ENCODE data around the gene CTRB2. TPM values are rescaled to one million over a fixed set of nuclear protein-coding genes. Genes with fewer than 3 reads are reported as not detected.

CTRB2 gene
- total RNA-seq, 1 donor from 2014 or later, result not detected

DNA sequence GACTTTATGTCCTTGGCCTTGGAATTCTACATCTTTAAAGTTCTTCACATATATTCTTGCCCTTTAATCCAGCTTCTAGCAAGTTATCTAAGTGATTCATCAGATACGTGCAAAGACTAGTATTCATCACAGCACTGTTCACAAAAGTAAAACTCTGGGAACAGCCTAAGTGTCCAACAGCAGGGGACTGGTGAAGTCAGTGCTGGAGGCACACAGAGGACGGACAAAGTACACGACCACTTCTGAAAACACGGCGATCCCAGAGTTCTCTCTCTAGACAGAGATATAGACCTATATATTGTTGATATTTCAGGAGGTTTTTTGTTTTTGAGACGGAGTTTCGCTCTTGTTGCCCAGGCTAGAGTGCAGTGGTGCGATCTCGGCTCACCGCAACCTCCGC is 24.6 kb upstream of the CTRB2 start:
- Histone ChIP-seq H3K27ac (no peak overlapping the region), H3K9me3 (no peaks in the 10 kb centered on the region), H3K4me1 (peaks cover 8 to 15% of the 10 kb centered on the region in 2 donors), H3K4me3 (no peak overlapping the region), H3K27me3 (no peaks in the 10 kb centered on the region), H3K36me3 (peaks cover 64 to 74% of the 10 kb centered on the region in 2 donors)
- no peak for DNase-seq (ENCODE audit: low spot score in 2 of 2)
- intact Hi-C loops (cut with DNase I), result no loop called here
- TF ChIP-seq, protein P1, sequence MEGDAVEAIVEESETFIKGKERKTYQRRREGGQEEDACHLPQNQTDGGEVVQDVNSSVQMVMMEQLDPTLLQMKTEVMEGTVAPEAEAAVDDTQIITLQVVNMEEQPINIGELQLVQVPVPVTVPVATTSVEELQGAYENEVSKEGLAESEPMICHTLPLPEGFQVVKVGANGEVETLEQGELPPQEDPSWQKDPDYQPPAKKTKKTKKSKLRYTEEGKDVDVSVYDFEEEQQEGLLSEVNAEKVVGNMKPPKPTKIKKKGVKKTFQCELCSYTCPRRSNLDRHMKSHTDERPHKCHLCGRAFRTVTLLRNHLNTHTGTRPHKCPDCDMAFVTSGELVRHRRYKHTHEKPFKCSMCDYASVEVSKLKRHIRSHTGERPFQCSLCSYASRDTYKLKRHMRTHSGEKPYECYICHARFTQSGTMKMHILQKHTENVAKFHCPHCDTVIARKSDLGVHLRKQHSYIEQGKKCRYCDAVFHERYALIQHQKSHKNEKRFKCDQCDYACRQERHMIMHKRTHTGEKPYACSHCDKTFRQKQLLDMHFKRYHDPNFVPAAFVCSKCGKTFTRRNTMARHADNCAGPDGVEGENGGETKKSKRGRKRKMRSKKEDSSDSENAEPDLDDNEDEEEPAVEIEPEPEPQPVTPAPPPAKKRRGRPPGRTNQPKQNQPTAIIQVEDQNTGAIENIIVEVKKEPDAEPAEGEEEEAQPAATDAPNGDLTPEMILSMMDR (IDR thresholded peaks at IDR 0.05), result no peak

DNA sequence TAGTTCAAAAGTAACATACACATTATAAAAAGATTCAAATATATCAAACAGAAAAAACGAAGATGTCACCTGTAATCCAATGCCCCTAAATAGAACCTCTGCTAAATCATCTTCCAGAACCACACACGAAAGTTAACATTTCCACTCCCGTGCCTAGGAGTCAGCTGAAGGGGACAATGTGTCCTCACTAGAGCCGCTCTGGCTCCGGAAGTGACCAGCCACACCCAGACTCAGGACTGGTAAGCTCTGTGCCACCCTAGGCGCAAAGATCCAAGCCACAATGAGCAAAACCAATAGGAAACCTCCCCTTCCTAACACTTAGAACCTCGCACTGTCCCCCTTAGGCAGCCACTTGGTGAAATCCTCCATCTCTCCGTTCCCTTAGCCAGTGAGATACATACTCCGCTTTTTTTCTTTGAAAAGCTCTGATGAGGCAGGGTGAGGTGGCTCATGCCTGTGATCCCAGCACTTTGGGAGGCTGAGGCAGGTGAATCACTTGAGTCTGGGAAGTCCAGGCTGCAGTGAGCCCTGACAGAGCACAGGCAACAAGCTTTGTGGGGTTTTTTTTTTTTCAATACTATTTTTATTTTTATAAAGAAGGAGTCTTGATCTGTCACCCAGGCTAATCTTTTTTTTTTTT is 23.6 kb upstream of the CTRB2 start:
- DNase-seq (ENCODE audit: low spot score in 2 of 2), result no peak
- intact Hi-C loops (cut with DNase I), result no loop called here
- no peak overlapping the region for H3K27ac ChIP-seq
- H3K4me3 ChIP-seq, result no peak overlapping the region
- H3K27me3 ChIP-seq, result no peaks in the 10 kb centered on the region
- TF ChIP-seq, protein P1 (IDR thresholded peaks at IDR 0.05), result no peak
- H3K36me3 ChIP-seq, result peaks cover 55 to 66% of the 10 kb centered on the region in 2 donors
- H3K9me3 ChIP-seq, result no peaks in the 10 kb centered on the region
- peaks cover 8 to 15% of the 10 kb centered on the region in 2 donors for H3K4me1 ChIP-seq

DNA sequence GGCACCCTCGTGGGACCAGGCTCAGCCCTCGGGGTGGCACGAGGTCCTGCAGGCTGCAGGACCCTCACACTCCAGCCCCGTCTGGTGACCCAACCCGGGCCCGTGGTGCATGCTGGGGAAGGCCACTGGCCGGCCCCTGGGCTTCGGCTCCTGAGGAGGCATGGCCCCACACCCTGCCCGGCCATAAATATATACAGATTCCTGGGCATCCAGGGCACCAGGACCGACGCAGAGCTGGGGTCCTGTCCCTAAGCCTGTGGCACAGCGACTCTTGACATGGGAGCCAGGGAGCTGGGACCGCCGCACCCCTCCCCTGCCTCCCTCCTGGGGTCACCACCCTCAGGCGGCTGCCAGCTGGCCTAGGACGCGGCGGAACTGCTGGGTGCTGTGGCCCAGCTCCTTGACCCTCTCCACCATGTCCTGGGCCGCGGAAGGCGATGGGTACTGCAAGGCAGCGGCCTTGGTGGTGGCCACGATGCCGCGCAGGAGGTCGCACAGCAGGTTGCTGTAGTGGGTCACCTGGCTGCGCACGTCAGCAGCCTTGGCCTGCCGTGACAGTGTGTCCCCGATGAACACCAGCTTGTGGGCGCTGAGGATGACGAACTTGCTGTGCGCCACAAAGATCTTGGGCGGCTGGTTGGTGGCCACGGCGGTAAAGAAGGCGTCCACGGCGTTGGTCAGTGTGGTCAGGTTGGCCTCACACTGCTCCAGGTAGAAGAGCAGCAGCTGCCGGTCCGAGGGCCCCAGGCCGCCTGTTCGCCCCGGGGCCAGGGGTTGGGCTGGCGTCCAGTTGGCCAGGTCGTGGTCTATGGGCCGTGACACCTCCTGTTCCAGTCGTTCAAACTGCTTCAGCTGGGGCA is 22.4 kb upstream of the CTRB2 start:
- TF ChIP-seq, protein P1 (IDR thresholded peaks at IDR 0.05), result no peak
- Histone ChIP-seq H3K27me3 (no peaks in the 10 kb centered on the region), H3K36me3 (peaks cover 44 to 54% of the 10 kb centered on the region in 2 donors), H3K4me3 (no peak overlapping the region), H3K27ac (no peak overlapping the region), H3K9me3 (no peaks in the 10 kb centered on the region), H3K4me1 (peaks cover 4 to 11% of the 10 kb centered on the region in 2 donors)
- no peak for DNase-seq (ENCODE audit: low spot score in 2 of 2)
- intact Hi-C loops (cut with DNase I), result no loop called here

DNA sequence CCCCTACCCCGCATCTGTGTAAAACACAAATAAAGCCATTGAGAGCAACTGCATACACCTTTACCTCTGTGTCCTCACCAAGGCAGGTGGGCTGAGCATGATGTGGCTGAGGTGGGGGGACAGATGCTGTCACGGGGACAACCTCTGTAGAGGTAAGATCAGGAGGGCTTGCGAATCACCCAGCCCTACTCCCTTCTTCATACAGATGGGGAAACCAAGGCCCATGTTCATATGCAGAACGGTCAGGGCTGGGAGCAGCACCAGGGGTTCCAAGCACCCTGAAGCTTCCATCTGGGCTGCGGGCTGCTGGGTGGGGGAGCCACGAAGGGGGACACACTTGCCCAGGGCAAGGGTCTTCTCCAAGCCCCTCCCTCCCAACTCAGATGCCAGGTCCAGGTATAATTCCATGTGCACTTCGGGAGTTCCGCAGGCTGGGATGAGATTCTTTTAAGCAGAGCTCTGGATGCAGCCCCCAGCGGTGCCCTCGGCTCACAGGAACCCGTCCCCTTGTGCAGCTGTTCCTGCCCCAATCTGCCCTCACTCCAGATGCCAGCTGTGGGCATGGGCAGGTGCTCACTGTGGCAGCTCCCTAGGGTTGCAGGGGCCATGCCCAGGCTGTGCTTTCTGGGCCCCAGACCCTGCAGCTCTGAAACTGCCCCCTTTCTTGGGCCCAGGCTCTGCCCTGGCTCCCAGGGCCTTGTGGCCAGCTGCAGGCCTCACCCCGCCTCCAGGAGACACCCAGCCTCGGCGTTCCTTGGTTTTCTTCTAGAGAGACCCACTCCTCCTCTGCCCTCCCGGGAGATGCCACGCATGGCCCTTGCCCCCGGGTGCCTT is 21.4 kb upstream of the CTRB2 start:
- H3K27ac ChIP-seq, result no peak overlapping the region
- no peak for DNase-seq (ENCODE audit: low spot score in 2 of 2)
- TF ChIP-seq, protein P1 (IDR thresholded peaks at IDR 0.05), result no peak
- no peak overlapping the region for H3K4me3 ChIP-seq
- peaks cover 36 to 48% of the 10 kb centered on the region in 2 donors for H3K36me3 ChIP-seq
- no peaks in the 10 kb centered on the region for H3K27me3 ChIP-seq
- H3K9me3 ChIP-seq, result no peaks in the 10 kb centered on the region
- peaks cover 0 to under 1% of the 10 kb centered on the region in 2 donors for H3K4me1 ChIP-seq
- intact Hi-C loops (cut with DNase I), result no loop called here

DNA sequence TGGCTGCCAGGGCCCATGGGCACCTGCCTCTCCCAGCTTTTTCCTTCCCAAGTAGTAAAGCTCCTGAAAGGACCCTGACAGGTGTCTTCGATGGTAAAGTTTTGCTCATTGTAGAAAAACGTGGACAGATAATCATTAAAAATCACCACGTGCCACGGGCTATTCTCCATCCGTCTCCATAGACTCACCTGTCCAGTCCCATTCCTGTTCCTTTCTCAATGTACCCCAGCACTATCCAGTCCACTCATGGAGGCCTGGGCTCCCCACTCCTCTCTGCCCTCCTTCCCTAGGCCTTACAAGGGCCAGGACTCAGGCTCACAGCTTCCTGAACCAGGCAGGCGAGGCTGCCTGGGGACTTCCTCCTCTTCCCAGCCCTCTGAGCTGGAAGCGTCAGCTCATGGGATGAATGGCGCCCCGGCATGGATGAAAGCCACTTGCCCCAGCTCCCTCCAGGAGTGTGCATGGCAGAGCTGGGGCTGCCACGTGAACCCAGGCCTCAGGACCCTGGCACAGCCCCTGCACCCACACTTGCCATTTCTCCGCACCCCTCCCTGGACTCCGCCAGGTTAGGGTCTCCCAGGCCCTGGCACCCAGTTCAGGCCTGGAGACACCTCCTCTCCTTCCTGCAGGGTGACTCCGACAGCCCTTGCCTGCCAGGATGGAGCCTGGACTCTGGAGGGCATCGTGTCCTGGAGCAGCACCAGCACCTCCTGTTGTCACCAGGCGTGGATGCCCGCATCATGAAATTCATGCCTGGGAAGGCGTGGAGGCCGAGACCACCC is 20.6 kb upstream of the CTRB2 start:
- TF ChIP-seq, protein P1 (IDR thresholded peaks at IDR 0.05), result no peak
- H3K9me3 ChIP-seq, result no peaks in the 10 kb centered on the region
- no peak overlapping the region for H3K27ac ChIP-seq
- H3K27me3 ChIP-seq, result no peaks in the 10 kb centered on the region
- DNase-seq (ENCODE audit: low spot score in 2 of 2), result no peak
- H3K36me3 ChIP-seq, result peaks cover 28 to 40% of the 10 kb centered on the region in 2 donors
- intact Hi-C loops (cut with DNase I), result no loop called here
- H3K4me3 ChIP-seq, result no peak overlapping the region
- H3K4me1 ChIP-seq, result no peaks in the 10 kb centered on the region
